ENCODE results near the gene POLDIP3.
A peak's percentile ranks its signal among the peaks of the same experiment; 100 is the strongest.

POLDIP3 gene

DNA sequence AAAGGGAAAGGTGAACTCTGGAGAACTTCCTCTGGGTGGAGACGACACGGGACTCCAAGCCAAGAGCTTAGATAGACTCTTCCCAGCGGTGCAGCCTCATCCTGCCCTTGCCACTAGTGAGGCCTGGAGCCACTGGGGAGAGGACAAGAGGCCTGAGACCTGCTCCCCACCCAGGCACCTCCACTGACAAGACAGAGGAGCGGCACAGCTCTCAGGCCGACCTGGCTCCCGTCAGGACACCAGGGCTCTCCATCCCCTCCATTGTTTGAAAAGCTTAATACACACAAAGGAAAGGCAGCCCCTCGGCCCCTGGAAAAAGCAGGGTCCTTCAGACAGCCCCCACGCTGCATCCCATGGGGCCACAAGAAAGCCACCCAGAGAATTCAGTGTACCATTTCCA, 29.6 kb downstream of the POLDIP3 start:
- TF ChIP-seq ZNF585B (tag by site-specific recombination; IDR thresholded peaks at IDR 0.05) (no peak), ZNF146 (tag by site-specific recombination; IDR thresholded peaks at IDR 0.05) (no peak), ZNF658 (tag by site-specific recombination; IDR thresholded peaks at IDR 0.05) (no peak), ZNF623 (tag by site-specific recombination; IDR thresholded peaks at IDR 0.05) (no peak), ZNF48 (tag by site-specific recombination; IDR thresholded peaks at IDR 0.05) (no peak), HOXC10 (CRISPR knock-in tag; IDR thresholded peaks at IDR 0.05) (no peak), ZBTB21 (tag by site-specific recombination; IDR thresholded peaks at IDR 0.05) (no peak), ZNF19 (tag by site-specific recombination; IDR thresholded peaks at IDR 0.05; ENCODE audit: low read depth) (no peak), ZNF426 (tag by site-specific recombination; IDR thresholded peaks at IDR 0.05) (no peak), SCRT1 (tag by site-specific recombination; IDR thresholded peaks at IDR 0.05; ENCODE audit: borderline replicate concordance) (no peak)
- TF ChIP-seq, protein P1, sequence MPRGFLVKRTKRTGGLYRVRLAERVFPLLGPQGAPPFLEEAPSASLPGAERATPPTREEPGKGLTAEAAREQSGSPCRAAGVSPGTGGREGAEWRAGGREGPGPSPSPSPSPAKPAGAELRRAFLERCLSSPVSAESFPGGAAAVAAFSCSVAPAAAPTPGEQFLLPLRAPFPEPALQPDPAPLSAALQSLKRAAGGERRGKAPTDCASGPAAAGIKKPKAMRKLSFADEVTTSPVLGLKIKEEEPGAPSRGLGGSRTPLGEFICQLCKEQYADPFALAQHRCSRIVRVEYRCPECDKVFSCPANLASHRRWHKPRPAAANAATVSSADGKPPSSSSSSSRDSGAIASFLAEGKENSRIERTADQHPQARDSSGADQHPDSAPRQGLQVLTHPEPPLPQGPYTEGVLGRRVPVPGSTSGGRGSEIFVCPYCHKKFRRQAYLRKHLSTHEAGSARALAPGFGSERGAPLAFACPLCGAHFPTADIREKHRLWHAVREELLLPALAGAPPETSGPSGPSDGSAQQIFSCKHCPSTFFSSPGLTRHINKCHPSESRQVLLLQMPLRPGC (tag by site-specific recombination; IDR thresholded peaks at IDR 0.05), result no peak
- TF ChIP-seq, protein P2, sequence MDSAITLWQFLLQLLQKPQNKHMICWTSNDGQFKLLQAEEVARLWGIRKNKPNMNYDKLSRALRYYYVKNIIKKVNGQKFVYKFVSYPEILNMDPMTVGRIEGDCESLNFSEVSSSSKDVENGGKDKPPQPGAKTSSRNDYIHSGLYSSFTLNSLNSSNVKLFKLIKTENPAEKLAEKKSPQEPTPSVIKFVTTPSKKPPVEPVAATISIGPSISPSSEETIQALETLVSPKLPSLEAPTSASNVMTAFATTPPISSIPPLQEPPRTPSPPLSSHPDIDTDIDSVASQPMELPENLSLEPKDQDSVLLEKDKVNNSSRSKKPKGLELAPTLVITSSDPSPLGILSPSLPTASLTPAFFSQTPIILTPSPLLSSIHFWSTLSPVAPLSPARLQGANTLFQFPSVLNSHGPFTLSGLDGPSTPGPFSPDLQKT (IDR thresholded peaks at IDR 0.05; ENCODE audit: borderline replicate concordance, low read depth, low read length), result no peak
- no peak overlapping the region for H3K27ac ChIP-seq (ENCODE audit: extremely low read depth, low read depth, low read length)
- H3K36me3 ChIP-seq (ENCODE audit: control insufficient read depth in 2 of 2, insufficient read depth in 1 of 2, low read length in 2 of 2), result peaks cover 53 to 72% of the 10 kb centered on the region in 2 experiments
- H3K4me3 ChIP-seq (ENCODE audit: low read depth, low read length), result no peak overlapping the region
- POLR2A ChIA-PET, result interaction anchor here (0.7 to 3.1 kb wide), 2 partner anchors 24 to 31 kb away, joined by 3 to 10 read pairs; partner anchors contain the start of gene POLDIP3
- H3K9me3 ChIP-seq (ENCODE audit: control insufficient read depth, insufficient read depth, low read depth, low read length), result no peaks in the 10 kb centered on the region
- CTCF ChIA-PET, result interaction anchor here (0.6 to 1.4 kb wide), 5 partner anchors 12 to 112 kb away, joined by 3 to 4 read pairs (median 3); no protein-coding TSS in a partner anchor
- H3K4me1 ChIP-seq (ENCODE audit: control insufficient read depth, insufficient read depth, low read length), result no peaks in the 10 kb centered on the region

DNA sequence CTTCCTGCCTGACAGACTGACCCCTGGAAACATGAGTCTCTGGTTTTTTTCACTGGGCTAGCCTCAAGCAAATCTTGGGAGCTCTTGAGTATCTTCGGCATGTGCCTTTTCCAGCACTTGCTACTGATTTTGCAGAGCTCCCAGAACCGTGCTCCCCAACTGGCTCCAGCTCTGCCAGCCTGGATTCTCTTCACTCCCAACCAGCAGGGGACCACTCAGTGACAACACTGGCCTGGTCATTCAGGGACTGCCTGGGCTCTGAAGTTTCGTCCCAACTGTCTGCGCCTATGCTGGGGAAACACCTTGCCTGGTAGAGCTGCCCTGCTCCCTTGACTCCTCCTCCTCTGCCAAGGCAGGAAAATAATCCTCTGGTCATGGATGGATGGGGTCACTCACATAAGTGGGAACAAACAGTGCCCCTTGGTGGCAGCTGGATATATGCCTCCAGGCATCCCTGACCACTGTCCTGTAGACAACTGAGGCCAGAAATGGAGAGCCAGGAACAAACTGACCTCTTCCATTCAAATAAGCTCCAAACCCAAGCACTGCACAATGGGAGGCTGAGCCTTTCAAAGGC, 30.2 kb downstream of the POLDIP3 start:
- H3K27ac ChIP-seq (ENCODE audit: extremely low read depth, low read depth, low read length), result no peak overlapping the region
- H3K4me3 ChIP-seq (ENCODE audit: low read depth, low read length), result no peak overlapping the region
- POLR2A ChIA-PET, result interaction anchor here (3.1 kb wide), 1 partner anchor 31 kb away, joined by 10 read pairs; the partner anchor contains the start of gene POLDIP3
- no peak for TF ChIP-seq ZNF184 (tag by site-specific recombination; IDR thresholded peaks at IDR 0.05)
- TF ChIP-seq, protein P3, sequence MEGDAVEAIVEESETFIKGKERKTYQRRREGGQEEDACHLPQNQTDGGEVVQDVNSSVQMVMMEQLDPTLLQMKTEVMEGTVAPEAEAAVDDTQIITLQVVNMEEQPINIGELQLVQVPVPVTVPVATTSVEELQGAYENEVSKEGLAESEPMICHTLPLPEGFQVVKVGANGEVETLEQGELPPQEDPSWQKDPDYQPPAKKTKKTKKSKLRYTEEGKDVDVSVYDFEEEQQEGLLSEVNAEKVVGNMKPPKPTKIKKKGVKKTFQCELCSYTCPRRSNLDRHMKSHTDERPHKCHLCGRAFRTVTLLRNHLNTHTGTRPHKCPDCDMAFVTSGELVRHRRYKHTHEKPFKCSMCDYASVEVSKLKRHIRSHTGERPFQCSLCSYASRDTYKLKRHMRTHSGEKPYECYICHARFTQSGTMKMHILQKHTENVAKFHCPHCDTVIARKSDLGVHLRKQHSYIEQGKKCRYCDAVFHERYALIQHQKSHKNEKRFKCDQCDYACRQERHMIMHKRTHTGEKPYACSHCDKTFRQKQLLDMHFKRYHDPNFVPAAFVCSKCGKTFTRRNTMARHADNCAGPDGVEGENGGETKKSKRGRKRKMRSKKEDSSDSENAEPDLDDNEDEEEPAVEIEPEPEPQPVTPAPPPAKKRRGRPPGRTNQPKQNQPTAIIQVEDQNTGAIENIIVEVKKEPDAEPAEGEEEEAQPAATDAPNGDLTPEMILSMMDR (tag by site-specific recombination; IDR thresholded peaks at IDR 0.05), result 0 out of 2 replicates have a peak, but pooled peaks have one; percentile 12
- no peaks in the 10 kb centered on the region for H3K9me3 ChIP-seq (ENCODE audit: control insufficient read depth, insufficient read depth, low read depth, low read length)
- peaks cover 51 to 71% of the 10 kb centered on the region in 2 experiments for H3K36me3 ChIP-seq (ENCODE audit: control insufficient read depth in 2 of 2, insufficient read depth in 1 of 2, low read length in 2 of 2)
- CTCF ChIA-PET, result interaction anchor here (0.6 to 1.2 kb wide), 5 partner anchors 23 to 318 kb away, joined by 3 to 4 read pairs (median 3); no protein-coding TSS in a partner anchor
- H3K4me1 ChIP-seq (ENCODE audit: control insufficient read depth, insufficient read depth, low read length), result no peaks in the 10 kb centered on the region

DNA sequence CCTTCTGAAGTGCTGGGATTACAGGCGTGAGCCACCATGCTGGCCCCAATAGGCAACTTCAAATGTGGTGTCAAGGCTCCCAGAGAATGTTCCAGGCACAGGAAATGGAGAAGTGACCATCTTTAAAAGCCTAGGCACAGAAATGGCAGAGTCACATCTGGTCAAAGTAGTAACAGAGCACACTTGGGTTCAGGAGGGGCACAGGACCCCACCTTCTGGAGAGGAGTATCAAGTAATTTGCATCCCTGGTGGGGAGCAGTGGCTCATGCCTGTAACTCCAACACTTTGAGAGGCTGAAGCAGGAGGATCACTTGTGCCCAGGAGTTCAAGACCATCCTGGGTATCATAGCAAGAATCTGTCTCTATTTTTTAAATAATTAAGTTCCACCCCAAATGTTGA, 31.7 kb downstream of the POLDIP3 start:
- no peak overlapping the region for H3K27ac ChIP-seq (ENCODE audit: extremely low read depth, low read depth, low read length)
- H3K4me1 ChIP-seq (ENCODE audit: control insufficient read depth, insufficient read depth, low read length), result no peaks in the 10 kb centered on the region
- no peak overlapping the region for H3K4me3 ChIP-seq (ENCODE audit: low read depth, low read length)
- H3K36me3 ChIP-seq (ENCODE audit: control insufficient read depth in 2 of 2, insufficient read depth in 1 of 2, low read length in 2 of 2), result peaks cover 49 to 75% of the 10 kb centered on the region in 2 experiments
- ChIA-PET POLR2A (interaction anchor here (1.4 kb wide), 1 partner anchor 13 kb away, joined by 4 read pairs; no protein-coding TSS in a partner anchor), CTCF (interaction anchor here (0.6 to 1.2 kb wide), 2 partner anchors 30 to 645 kb away, joined by 3 to 4 read pairs; no protein-coding TSS in a partner anchor)
- H3K9me3 ChIP-seq (ENCODE audit: control insufficient read depth, insufficient read depth, low read depth, low read length), result no peaks in the 10 kb centered on the region
- TF ChIP-seq ZIC2 (tag by site-specific recombination; IDR thresholded peaks at IDR 0.05) (no peak), SP2 (tag by site-specific recombination; IDR thresholded peaks at IDR 0.05) (no peak), ZNF23 (tag by site-specific recombination; IDR thresholded peaks at IDR 0.05; ENCODE audit: borderline replicate concordance) (no peak), ZNF404 (tag by site-specific recombination; IDR thresholded peaks at IDR 0.05) (no peak), ZNF223 (tag by site-specific recombination; IDR thresholded peaks at IDR 0.05) (no peak)
- TF ChIP-seq, protein P4, sequence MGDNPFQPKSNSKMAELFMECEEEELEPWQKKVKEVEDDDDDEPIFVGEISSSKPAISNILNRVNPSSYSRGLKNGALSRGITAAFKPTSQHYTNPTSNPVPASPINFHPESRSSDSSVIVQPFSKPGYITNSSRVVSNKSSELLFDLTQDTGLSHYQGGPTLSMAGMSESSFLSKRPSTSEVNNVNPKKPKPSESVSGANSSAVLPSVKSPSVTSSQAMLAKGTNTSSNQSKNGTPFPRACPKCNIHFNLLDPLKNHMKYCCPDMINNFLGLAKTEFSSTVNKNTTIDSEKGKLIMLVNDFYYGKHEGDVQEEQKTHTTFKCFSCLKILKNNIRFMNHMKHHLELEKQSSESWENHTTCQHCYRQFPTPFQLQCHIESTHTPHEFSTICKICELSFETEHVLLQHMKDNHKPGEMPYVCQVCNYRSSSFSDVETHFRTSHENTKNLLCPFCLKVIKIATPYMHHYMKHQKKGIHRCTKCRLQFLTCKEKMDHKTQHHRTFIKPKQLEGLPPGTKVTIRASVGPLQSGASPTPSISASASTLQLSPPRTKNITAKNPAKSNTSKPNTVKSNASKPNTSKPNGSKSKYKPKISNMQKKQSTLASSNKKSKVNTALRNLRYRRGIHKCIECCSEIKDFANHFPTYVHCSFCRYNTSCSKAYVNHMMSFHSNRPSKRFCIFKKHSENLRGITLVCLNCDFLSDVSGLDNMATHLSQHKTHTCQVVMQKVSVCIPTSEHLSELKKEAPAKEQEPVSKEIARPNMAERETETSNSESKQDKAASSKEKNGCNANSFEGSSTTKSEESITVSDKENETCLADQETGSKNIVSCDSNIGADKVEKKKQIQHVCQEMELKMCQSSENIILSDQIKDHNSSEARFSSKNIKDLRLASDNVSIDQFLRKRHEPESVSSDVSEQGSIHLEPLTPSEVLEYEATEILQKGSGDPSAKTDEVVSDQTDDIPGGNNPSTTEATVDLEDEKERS (tag by site-specific recombination; IDR thresholded peaks at IDR 0.05), result no peak
- TF ChIP-seq, protein P5, sequence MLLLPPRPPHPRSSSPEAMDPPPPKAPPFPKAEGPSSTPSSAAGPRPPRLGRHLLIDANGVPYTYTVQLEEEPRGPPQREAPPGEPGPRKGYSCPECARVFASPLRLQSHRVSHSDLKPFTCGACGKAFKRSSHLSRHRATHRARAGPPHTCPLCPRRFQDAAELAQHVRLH (tag by site-specific recombination; IDR thresholded peaks at IDR 0.05), result no peak
- TF ChIP-seq, protein P6, sequence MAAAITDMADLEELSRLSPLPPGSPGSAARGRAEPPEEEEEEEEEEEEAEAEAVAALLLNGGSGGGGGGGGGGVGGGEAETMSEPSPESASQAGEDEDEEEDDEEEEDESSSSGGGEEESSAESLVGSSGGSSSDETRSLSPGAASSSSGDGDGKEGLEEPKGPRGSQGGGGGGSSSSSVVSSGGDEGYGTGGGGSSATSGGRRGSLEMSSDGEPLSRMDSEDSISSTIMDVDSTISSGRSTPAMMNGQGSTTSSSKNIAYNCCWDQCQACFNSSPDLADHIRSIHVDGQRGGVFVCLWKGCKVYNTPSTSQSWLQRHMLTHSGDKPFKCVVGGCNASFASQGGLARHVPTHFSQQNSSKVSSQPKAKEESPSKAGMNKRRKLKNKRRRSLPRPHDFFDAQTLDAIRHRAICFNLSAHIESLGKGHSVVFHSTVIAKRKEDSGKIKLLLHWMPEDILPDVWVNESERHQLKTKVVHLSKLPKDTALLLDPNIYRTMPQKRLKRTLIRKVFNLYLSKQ (tag by site-specific recombination; IDR thresholded peaks at IDR 0.05; ENCODE audit: borderline replicate concordance), result no peak

Data from HEK293 (cell line).